ENCODE data around the gene OR51B2.

DNA sequence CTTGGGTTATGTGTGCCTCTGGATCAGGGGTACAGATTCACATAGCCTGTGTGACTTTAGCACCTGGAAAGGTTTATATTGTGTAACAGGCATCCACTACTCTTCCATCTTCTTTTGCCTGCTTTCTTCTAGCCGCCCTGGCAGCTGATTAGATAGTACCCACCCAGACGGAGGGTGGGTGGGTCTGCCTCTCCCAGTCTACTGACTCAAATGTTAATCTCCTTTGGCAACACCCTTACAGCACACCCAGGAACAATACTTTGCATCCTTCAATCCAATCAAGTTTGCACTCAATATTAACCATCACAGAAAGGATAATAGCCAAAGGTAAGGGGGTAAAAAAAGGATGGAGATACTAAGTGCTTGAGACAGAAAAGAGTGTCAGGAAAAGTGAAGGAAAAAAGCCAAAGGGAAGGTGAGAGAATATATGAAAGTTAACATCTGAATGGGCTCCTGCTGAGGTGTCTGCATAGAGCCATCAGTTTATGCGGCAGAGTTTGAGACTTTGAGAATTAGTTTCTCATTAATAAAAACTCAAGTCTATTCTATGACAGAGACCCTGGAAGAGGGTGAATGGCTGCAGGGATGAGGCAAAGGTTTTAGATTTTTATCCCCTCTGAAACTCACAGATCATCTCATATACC lies 24.6 kb upstream of the OR51B2 start:
- TF ChIP-seq CTCF (IDR thresholded peaks at IDR 0.05) (no peak), POLR2A (IDR thresholded peaks at IDR 0.05) (no peak), EP300 (IDR thresholded peaks at IDR 0.05) (no peak), POLR2AphosphoS5 (IDR thresholded peaks at IDR 0.05) (no peak)
